K562 (cell line): ENCODE data around the gene IFNAR2. TPM values are rescaled to one million over a fixed set of nuclear protein-coding genes. Genes with fewer than 3 reads are reported as not detected.
A peak's percentile ranks its signal among the peaks of the same experiment; 100 is the strongest.

Source experiments
- CREB3L1 ChIP-seq: fragments of 450-650 bp; IDR thresholded peaks from 2 replicates; pipeline ENCODE4 v1.6.1; 2014; ENCODE audit warnings: low read depth, mild to moderate bottlenecking, moderate library complexity, borderline replicate concordance
- DPF2 ChIP-seq: fragments of 450-650 bp; IDR thresholded peaks from 2 replicates; pipeline ENCODE4 v1.6.1; 2016
- FOXJ3 ChIP-seq: sonication (generic); formaldehyde crosslinking; IDR thresholded peaks from 2 replicates; pipeline ENCODE4 v1.4.0; 2020; ENCODE audit warnings: mild to moderate bottlenecking, missing genetic modification reagents
- GTF2B ChIP-seq: IDR thresholded peaks from 2 replicates; pipeline ENCODE4 v1.6.1; 2011; ENCODE audit not compliant: insufficient read length; ENCODE audit errors: extremely low read depth
- IRF9 ChIP-seq: fragments of 450-650 bp; IDR thresholded peaks from 2 replicates; pipeline ENCODE4 v1.6.1; 2016; ENCODE audit warnings: missing biosample characterization, missing genetic modification characterization
- KLF13 ChIP-seq: fragments of 450-650 bp; IDR thresholded peaks from 2 replicates; pipeline ENCODE4 v1.6.1; 2016; ENCODE audit warnings: missing genetic modification characterization, low read depth, mild to moderate bottlenecking, missing compliant biosample characterization, moderate library complexity, borderline replicate concordance
- NONO ChIP-seq, 2 experiments: fragments of 200-400 bp in 1 of 2; fragments of 450-650 bp in 1 of 2; formaldehyde crosslinking in 1 of 2; IDR thresholded peaks; 2 replicates each; pipeline ENCODE4 v1.6.1; 2017; ENCODE audit warnings: low read depth in 2 of 2, mild to moderate bottlenecking in 2 of 2, moderate library complexity in 2 of 2, low read length in 1 of 2
- POLR2A ChIP-seq: fragments of 450-650 bp; conservative IDR thresholded peaks from 2 replicates; pipeline ENCODE4 v1.6.1; 2016
- POLR2AphosphoS2 ChIP-seq: IDR thresholded peaks from 2 replicates; pipeline ENCODE4 v1.6.1; 2012; ENCODE audit warnings: low read length, improper control_type of control experiment
- RFX5 ChIP-seq: IDR thresholded peaks from 2 replicates; pipeline ENCODE4 v1.6.1; 2011; ENCODE audit warnings: low read depth, mild to moderate bottlenecking, improper control_type of control experiment, low read length
- RFX7 ChIP-seq: fragments of 250-450 bp; sonication (Bioruptor Pico); IDR thresholded peaks from 2 replicates; pipeline ENCODE4 v1.5.1; 2021; ENCODE audit warnings: mild to moderate bottlenecking
- SAP30 ChIP-seq: fragments of 200-600 bp; sonication (generic); IDR thresholded peaks from 2 replicates; pipeline ENCODE4 v1.6.1; 2012; ENCODE audit warnings: borderline replicate concordance, low read depth, mild to moderate bottlenecking, moderate library complexity, low read length, control low read depth, inconsistent platforms; ENCODE audit not compliant: insufficient read depth, poor library complexity, severe bottlenecking
- SMARCE1 ChIP-seq: fragments of 450-650 bp; IDR thresholded peaks from 2 replicates; pipeline ENCODE4 v1.7.1; 2016; ENCODE audit warnings: mild to moderate bottlenecking
- SPI1 ChIP-seq: IDR thresholded peaks from 2 replicates; pipeline ENCODE4 v1.6.1; 2011; ENCODE audit warnings: low read depth, low read length, control low read depth, borderline replicate concordance
- SRF ChIP-seq, 2 experiments: fragments of 250-450, 450-650 bp in 1 of 2; sonication (Bioruptor Pico) in 1 of 2; sonication (generic) in 1 of 2; formaldehyde crosslinking; IDR thresholded peaks; 2 replicates each; pipeline versions ENCODE4 v1.5.0 to v1.5.1; 2020 to 2022; ENCODE audit warnings: mild to moderate bottlenecking in 1 of 2, missing genetic modification reagents in 1 of 2
- TBP ChIP-seq: optimal IDR thresholded peaks from 2 replicates; pipeline ENCODE3; 2011; ENCODE audit warnings: low read depth, low read length, improper control_type of control experiment
- ZBTB33 ChIP-seq: sonication (generic); formaldehyde crosslinking; IDR thresholded peaks from 2 replicates; pipeline ENCODE4 v1.8.1; 2023; ENCODE audit warnings: mild to moderate bottlenecking, missing genetic modification reagents
- ZNF134 ChIP-seq: fragments of 250-450 bp; sonication (Bioruptor Pico); conservative IDR thresholded peaks from 2 replicates; pipeline ENCODE4 v1.4.0; 2020
- ZNF143 ChIP-seq: sonication (generic); formaldehyde crosslinking; IDR thresholded peaks from 2 replicates; pipeline ENCODE4 v1.9.0; 2022; ENCODE audit warnings: mild to moderate bottlenecking, missing genetic modification reagents
- ZNF24 ChIP-seq: fragments of 450-650 bp; IDR thresholded peaks from 2 replicates; pipeline ENCODE4 v1.6.1; 2016
- ZNF41 ChIP-seq: fragments of 250-450 bp; sonication (Bioruptor Pico); conservative IDR thresholded peaks from 2 replicates; pipeline ENCODE4 v1.4.0; 2020; ENCODE audit warnings: mild to moderate bottlenecking
- ZNF431 ChIP-seq: sonication (generic); formaldehyde crosslinking; IDR thresholded peaks from 2 replicates; pipeline ENCODE4 v1.8.0; 2022; ENCODE audit warnings: mild to moderate bottlenecking, missing genetic modification reagents
- ZZZ3 ChIP-seq: fragments of 450-650 bp; IDR thresholded peaks from 2 replicates; pipeline ENCODE4 v1.6.1; 2016; ENCODE audit warnings: antibody characterized with exemption, mild to moderate bottlenecking, moderate library complexity
- polyA plus RNA-seq, 8 experiments: library from polyadenylated mRNA; depleted of rRNA in 4 of 8; stranded (reverse) in 5 of 8; unstranded in 3 of 8; fragments of >200 nt; fragmentation: Nextera tagmentation in 2 of 8; fragmentation: Illumina TruSeq in 1 of 8; extraction: Ambion mirVana in 2 of 8; extraction: Trizol in 1 of 8; gene quantifications; 2 replicates each; pipeline versions ENCODE4 v1.2.1 to v1.2.3, GENCODE V29; 2011 to 2014; ENCODE audit warnings: inconsistent platforms in 1 of 8, missing spikeins in 1 of 8
- total RNA-seq, 7 experiments: library from RNA; depleted of rRNA in 6 of 7; stranded (reverse); fragments of >200 nt in 6 of 7; fragmentation: Illumina TruSeq in 2 of 7; extraction: Trizol in 2 of 7; gene quantifications; 2 replicates each; pipeline versions ENCODE4 v1.2.1 to v1.2.3, GENCODE V29; 2011 to 2021; ENCODE audit warnings: low replicate concordance in 1 of 7

IFNAR2 gene
- total and polyA plus RNA-seq, 9 of the 15 experiments (the other 6 are each of a cell fraction or from before 2014, with no cell fraction given): 1.7 to 48.3 (median 8.4) TPM

- TF ChIP-seq CREB3L1: no peak
- TF ChIP-seq GTF2B: peak; percentile 23
- no peak for TF ChIP-seq ZZZ3
- no peak for TF ChIP-seq FOXJ3 (CRISPR knock-in tag)
- TF ChIP-seq NONO (IDR thresholded peaks at IDR 0.05; ENCODE audit: low read depth in 2 of 2, low read length in 1 of 2): no peak
- TF ChIP-seq SPI1: no peak
- peak; percentile 74 for TF ChIP-seq KLF13 (tag)
- TF ChIP-seq SMARCE1: no peak
- peak; percentile 49; the same call in 1 of the 2 replicates for TF ChIP-seq ZNF41 (CRISPR knock-in tag)
- TF ChIP-seq ZNF431 (CRISPR knock-in tag): no peak
- TF ChIP-seq SRF (CRISPR knock-in tag; IDR thresholded peaks at IDR 0.05): no peak
- no peak for TF ChIP-seq ZNF24
- TF ChIP-seq RFX5: no peak
- no peak for TF ChIP-seq ZBTB33 (CRISPR knock-in tag)
- TF ChIP-seq POLR2AphosphoS2: no peak
- TF ChIP-seq TBP: peak; percentile 85
- no peak for TF ChIP-seq ZNF143
- no peak for TF ChIP-seq DPF2
- TF ChIP-seq ZNF134: no peak
- TF ChIP-seq SAP30: no peak
- peak; percentile 73; the same call in 1 of the 2 replicates for TF ChIP-seq IRF9 (tag)
- TF ChIP-seq POLR2A: peak; percentile 83
- no peak for TF ChIP-seq RFX7 (CRISPR knock-in tag)
Measured at GRCh38 chr21:33234635-33235520, 5.1 kb downstream of the IFNAR2 start (continued).
